GM18499 (cell line): Measurements from ENCODE around the gene FRY.

Experiments
- ATAC-seq: cut with Tn5 transposase; IDR thresholded peaks from one replicate; pipeline ENCODE4 v1.9.1; 2021; ENCODE audit warnings: moderate number of reproducible peaks; ENCODE audit not compliant: insufficient read depth, unreplicated experiment

The FRY gene

GRCh38 chr13:32277839-32278238 is 246.3 kb downstream of the FRY start:
- no peak for ATAC-seq

GRCh38 chr13:32278426-32278825 is 246.9 kb downstream of the FRY start:
- ATAC-seq = no peak

- ATAC-seq = no peak
Measured at GRCh38 chr13:32281096-32281495, 249.5 kb downstream of the FRY start.

GRCh38 chr13:32282096-32282711 is 250.6 kb downstream of the FRY start:
- ATAC-seq = no peak

- ATAC-seq = no peak
Measured at GRCh38 chr13:32284927-32285632, 253.5 kb downstream of the FRY start.

GRCh38 chr13:32285633-32285965 is 254.0 kb downstream of the FRY start:
- no peak for ATAC-seq

GRCh38 chr13:32297206-32297605 is 265.6 kb downstream of the FRY start:
- ATAC-seq = no peak

- ATAC-seq = no peak
Measured at GRCh38 chr13:32298695-32299094, 267.1 kb downstream of the FRY start.

GRCh38 chr13:32299893-32300292 is 268.3 kb downstream of the FRY start:
- ATAC-seq = no peak

- no peak for ATAC-seq
Measured at GRCh38 chr13:32300406-32300805, 268.8 kb downstream of the FRY start.

- no peak for ATAC-seq
Measured at GRCh38 chr13:32300920-32301319, 269.3 kb downstream of the FRY start.

GRCh38 chr13:32302461-32302860 is 270.9 kb downstream of the FRY start:
- ATAC-seq = no peak

- ATAC-seq = no peak
Measured at GRCh38 chr13:32305646-32306045, 274.1 kb downstream of the FRY start.

- no peak for ATAC-seq
Measured at GRCh38 chr13:32309312-32310133, 277.9 kb downstream of the FRY start.

- ATAC-seq = no peak
Measured at GRCh38 chr13:32310134-32310706, 278.6 kb downstream of the FRY start.

- ATAC-seq = no peak
Measured at GRCh38 chr13:32311188-32311897, 279.8 kb downstream of the FRY start.

GRCh38 chr13:32314271-32315237 is 283.0 kb downstream of the FRY start:
- ATAC-seq = peak; percentile 19

GRCh38 chr13:32315238-32316027 is 283.9 kb downstream of the FRY start, which contains the start of the genes BRCA2 and ZAR1L:
Gene BRCA2 (plus strand): TSS chr13:32315508. CDS start chr13:32316461, 953 bp downstream.
Gene ZAR1L (minus strand): TSS chr13:32315363. CDS start chr13:32311925, 3,438 bp downstream.
- ATAC-seq = peak; percentile 59
